ENCODE measurements around the gene MYBPH.

DNA sequence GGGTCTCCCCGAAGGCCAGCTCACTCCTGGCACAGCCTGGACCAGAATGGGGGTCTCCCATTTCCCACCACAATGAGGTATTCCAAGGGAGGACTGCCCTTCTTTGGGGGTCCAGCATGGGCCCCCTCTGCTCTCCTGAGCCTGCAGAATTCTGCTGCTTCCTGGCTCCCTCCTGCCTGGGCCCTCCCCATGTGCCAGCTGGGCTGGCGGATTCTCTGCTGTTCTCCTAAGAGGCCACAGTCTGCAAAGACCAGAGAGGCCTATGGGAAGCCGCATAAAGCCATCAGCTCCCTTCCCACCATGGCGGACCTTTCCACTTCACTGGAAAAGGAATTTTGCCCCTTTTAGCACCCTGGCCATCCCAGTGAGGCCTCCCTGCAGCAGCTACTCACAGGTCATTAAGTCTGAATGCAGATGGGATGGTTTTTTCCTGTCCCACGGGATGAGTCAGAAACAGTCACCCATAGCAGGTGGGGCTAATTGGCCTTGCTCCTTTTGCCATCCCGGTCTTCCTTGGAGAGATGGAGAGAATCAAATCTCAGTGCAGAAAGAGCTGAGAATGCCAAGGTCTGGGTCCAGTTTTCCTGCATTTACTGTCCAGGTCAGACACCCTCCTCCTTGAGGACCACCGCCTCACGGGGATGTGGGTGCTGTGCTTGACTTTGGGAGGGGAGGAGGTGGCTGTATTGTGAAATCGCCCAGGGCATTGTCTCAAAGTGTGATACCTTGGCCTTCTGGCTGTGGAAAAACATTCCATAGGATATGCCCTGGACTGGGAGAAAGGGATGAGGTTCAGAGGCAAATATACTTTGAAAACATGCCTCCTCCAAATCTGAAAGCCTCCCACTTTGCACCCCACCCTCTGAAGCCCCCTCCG, 23.2 kb downstream of the MYBPH start:
- TF ChIP-seq, protein P1, sequence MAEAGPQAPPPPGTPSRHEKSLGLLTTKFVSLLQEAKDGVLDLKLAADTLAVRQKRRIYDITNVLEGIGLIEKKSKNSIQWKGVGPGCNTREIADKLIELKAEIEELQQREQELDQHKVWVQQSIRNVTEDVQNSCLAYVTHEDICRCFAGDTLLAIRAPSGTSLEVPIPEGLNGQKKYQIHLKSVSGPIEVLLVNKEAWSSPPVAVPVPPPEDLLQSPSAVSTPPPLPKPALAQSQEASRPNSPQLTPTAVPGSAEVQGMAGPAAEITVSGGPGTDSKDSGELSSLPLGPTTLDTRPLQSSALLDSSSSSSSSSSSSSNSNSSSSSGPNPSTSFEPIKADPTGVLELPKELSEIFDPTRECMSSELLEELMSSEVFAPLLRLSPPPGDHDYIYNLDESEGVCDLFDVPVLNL (IDR thresholded peaks at IDR 0.05; ENCODE audit: low read depth, low read length) = no peak
- TF ChIP-seq SREBF1 (IDR thresholded peaks at IDR 0.05; ENCODE audit: low read length) = no peak
- TF ChIP-seq BRCA1 (IDR thresholded peaks at IDR 0.05; ENCODE audit: low read depth, low read length) = no peak
- TF ChIP-seq, protein P2, sequence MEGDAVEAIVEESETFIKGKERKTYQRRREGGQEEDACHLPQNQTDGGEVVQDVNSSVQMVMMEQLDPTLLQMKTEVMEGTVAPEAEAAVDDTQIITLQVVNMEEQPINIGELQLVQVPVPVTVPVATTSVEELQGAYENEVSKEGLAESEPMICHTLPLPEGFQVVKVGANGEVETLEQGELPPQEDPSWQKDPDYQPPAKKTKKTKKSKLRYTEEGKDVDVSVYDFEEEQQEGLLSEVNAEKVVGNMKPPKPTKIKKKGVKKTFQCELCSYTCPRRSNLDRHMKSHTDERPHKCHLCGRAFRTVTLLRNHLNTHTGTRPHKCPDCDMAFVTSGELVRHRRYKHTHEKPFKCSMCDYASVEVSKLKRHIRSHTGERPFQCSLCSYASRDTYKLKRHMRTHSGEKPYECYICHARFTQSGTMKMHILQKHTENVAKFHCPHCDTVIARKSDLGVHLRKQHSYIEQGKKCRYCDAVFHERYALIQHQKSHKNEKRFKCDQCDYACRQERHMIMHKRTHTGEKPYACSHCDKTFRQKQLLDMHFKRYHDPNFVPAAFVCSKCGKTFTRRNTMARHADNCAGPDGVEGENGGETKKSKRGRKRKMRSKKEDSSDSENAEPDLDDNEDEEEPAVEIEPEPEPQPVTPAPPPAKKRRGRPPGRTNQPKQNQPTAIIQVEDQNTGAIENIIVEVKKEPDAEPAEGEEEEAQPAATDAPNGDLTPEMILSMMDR (IDR thresholded peaks at IDR 0.05 in 2 of 3, conservative IDR thresholded peaks at IDR 0.05 in 1 of 3; ENCODE audit: control insufficient read depth in 2 of 3, extremely low read depth in 1 of 3, insufficient read depth in 1 of 3, low read depth in 3 of 3, low read length in 3 of 3) = no peak
- TF ChIP-seq YY1 (IDR thresholded peaks at IDR 0.05; ENCODE audit: low read depth, low read length) = no peak
- TF ChIP-seq SP1 (IDR thresholded peaks at IDR 0.05; ENCODE audit: low read depth, low read length) = no peak
- TF ChIP-seq, protein P3, sequence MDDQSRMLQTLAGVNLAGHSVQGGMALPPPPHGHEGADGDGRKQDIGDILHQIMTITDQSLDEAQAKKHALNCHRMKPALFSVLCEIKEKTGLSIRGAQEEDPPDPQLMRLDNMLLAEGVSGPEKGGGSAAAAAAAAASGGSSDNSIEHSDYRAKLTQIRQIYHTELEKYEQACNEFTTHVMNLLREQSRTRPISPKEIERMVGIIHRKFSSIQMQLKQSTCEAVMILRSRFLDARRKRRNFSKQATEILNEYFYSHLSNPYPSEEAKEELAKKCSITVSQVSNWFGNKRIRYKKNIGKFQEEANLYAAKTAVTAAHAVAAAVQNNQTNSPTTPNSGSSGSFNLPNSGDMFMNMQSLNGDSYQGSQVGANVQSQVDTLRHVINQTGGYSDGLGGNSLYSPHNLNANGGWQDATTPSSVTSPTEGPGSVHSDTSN (IDR thresholded peaks at IDR 0.05; ENCODE audit: insufficient replicate concordance, low read depth, low read length) = no peak
- TF ChIP-seq, protein P4, sequence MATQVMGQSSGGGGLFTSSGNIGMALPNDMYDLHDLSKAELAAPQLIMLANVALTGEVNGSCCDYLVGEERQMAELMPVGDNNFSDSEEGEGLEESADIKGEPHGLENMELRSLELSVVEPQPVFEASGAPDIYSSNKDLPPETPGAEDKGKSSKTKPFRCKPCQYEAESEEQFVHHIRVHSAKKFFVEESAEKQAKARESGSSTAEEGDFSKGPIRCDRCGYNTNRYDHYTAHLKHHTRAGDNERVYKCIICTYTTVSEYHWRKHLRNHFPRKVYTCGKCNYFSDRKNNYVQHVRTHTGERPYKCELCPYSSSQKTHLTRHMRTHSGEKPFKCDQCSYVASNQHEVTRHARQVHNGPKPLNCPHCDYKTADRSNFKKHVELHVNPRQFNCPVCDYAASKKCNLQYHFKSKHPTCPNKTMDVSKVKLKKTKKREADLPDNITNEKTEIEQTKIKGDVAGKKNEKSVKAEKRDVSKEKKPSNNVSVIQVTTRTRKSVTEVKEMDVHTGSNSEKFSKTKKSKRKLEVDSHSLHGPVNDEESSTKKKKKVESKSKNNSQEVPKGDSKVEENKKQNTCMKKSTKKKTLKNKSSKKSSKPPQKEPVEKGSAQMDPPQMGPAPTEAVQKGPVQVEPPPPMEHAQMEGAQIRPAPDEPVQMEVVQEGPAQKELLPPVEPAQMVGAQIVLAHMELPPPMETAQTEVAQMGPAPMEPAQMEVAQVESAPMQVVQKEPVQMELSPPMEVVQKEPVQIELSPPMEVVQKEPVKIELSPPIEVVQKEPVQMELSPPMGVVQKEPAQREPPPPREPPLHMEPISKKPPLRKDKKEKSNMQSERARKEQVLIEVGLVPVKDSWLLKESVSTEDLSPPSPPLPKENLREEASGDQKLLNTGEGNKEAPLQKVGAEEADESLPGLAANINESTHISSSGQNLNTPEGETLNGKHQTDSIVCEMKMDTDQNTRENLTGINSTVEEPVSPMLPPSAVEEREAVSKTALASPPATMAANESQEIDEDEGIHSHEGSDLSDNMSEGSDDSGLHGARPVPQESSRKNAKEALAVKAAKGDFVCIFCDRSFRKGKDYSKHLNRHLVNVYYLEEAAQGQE (IDR thresholded peaks at IDR 0.05; ENCODE audit: low read depth, low read length) = no peak
- TF ChIP-seq, protein P5, sequence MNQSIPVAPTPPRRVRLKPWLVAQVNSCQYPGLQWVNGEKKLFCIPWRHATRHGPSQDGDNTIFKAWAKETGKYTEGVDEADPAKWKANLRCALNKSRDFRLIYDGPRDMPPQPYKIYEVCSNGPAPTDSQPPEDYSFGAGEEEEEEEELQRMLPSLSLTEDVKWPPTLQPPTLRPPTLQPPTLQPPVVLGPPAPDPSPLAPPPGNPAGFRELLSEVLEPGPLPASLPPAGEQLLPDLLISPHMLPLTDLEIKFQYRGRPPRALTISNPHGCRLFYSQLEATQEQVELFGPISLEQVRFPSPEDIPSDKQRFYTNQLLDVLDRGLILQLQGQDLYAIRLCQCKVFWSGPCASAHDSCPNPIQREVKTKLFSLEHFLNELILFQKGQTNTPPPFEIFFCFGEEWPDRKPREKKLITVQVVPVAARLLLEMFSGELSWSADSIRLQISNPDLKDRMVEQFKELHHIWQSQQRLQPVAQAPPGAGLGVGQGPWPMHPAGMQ (IDR thresholded peaks at IDR 0.05; ENCODE audit: borderline replicate concordance) = no peak
- no peak for TF ChIP-seq POLR2A (IDR thresholded peaks at IDR 0.05; ENCODE audit: low read depth, low read length)
- no peak for TF ChIP-seq ASH2L (IDR thresholded peaks at IDR 0.05; ENCODE audit: borderline replicate concordance, low read depth)
